Gastroesophageal sphincter (tissue), 3 donors: ENCODE data around the gene SNAPC4.

Experiments
- CTCF ChIP-seq, 4 experiments: fragments of 200-600 bp in 2 of 4; fragments of 450-650 bp in 2 of 4; sonication (generic) in 1 of 4; IDR thresholded peaks; one replicate each; pipeline ENCODE4 v1.5.1; 2017 to 2019; ENCODE audit warnings: antibody characterized with exemption in 4 of 4, mild to moderate bottlenecking in 2 of 4, moderate library complexity in 2 of 4
- EP300 ChIP-seq: sonication (generic); formaldehyde crosslinking; IDR thresholded peaks from one replicate; pipeline ENCODE4 v1.6.1; 2017; ENCODE audit warnings: antibody characterized with exemption, mild to moderate bottlenecking
- POLR2A ChIP-seq, 2 donors: fragments of 450-650 bp; IDR thresholded peaks; one replicate each; pipeline ENCODE4 v1.6.1; 2017; ENCODE audit warnings: antibody characterized with exemption in 2 of 2, mild to moderate bottlenecking in 2 of 2, moderate library complexity in 1 of 2
- POLR2AphosphoS5 ChIP-seq: sonication (generic); formaldehyde crosslinking; IDR thresholded peaks from one replicate; pipeline ENCODE4 v1.6.1; 2017; ENCODE audit warnings: antibody characterized with exemption

DNA sequence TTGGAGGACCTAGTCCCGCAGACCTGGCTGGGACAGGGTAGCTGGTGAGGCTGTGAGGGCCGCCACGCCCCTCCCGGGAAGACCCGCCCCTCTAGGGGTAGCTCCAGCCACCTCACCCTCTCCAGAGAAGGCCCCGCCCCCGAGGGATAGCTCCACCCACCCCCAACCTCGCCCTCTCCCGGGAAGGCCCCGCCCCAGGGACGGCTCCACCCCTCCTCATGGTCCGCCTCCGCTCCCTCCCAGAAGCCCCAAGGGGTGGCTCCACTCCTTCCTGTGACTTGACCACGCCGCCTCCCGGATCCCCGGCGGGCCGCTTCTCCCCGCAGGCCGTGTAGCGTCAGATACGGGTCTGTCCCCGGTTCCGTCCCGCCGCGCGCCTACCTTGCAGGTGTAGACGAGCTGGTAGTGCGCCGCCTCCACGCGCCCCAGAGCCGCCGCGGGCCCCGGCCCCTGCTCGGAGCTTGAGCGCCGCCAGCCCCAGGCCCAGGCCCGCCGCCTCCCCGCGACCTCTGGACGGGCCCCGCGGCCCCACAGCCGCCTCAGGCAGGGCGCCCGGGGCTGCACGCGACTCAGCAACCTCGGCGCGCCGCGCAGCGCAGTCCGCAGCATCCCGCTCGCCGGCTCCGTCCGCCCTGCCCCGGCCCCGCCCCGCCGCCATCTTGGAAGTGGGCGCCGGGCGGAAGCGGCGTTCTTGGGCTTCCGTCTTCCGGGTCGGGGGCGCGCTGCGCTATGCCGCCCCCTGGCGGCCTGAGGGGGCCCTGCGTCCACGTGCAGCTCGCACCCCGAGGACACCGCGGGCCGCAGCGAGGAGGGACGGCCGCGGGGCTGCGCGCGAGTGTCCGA, 36.6 kb downstream of the SNAPC4 start, which contains the start of gene DNLZ:
- TF ChIP-seq CTCF (IDR thresholded peaks at IDR 0.05) (peak in 3 of 4 experiments; percentile 98 to 99 (median 98)), POLR2A (IDR thresholded peaks at IDR 0.05) (peak; percentile 72 to 83), POLR2AphosphoS5 (peak; percentile 82), EP300 (no peak)
